ENCODE measurements around the gene TOR3A.
"Not testable (repeated sequence)": the region's sequence is repeated elsewhere in the genome, so short reads cannot be mapped to it uniquely, and the experiment has no call there.

DNA sequence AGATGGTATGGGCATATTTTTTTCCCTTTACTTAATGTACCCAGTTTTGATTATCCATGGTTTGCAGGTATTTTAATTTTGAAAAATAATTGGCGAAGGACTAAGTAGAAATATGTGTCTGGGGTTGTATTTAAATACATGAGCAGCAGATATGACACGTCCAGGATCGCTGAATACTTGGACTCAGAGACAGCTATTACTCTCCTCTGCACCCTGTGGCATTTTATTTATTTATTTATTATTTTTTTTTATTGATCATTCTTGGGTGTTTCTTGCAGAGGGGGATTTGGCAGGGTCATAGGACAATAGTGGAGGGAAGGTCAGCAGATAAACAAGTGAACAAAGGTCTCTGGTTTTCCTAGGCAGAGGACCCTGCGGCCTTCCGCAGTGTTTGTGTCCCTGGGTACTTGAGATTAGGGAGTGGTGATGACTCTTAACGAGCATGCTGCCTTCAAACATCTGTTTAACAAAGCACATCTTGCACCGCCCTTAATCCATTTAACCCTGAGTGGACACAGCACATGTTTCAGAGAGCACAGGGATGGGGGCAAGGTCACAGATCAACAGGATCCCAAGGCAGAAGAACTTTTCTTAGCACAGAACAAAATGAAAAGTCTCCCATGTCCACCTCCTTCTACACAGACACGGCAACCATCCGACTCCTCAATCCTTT, 42.2 kb upstream of the TOR3A start:
- TF ChIP-seq YY1 (IDR thresholded peaks at IDR 0.05; ENCODE audit: low read depth); RCOR1 (IDR thresholded peaks at IDR 0.05; ENCODE audit: low read length); MXI1 (IDR thresholded peaks at IDR 0.05; ENCODE audit: low read depth, low read length): not testable (repeated sequence)
- TF ChIP-seq, protein P1, sequence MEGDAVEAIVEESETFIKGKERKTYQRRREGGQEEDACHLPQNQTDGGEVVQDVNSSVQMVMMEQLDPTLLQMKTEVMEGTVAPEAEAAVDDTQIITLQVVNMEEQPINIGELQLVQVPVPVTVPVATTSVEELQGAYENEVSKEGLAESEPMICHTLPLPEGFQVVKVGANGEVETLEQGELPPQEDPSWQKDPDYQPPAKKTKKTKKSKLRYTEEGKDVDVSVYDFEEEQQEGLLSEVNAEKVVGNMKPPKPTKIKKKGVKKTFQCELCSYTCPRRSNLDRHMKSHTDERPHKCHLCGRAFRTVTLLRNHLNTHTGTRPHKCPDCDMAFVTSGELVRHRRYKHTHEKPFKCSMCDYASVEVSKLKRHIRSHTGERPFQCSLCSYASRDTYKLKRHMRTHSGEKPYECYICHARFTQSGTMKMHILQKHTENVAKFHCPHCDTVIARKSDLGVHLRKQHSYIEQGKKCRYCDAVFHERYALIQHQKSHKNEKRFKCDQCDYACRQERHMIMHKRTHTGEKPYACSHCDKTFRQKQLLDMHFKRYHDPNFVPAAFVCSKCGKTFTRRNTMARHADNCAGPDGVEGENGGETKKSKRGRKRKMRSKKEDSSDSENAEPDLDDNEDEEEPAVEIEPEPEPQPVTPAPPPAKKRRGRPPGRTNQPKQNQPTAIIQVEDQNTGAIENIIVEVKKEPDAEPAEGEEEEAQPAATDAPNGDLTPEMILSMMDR (IDR thresholded peaks at IDR 0.05) = not testable (repeated sequence)
